Measurements from ENCODE around the gene AP1G1. TPM values are rescaled to one million over a fixed set of nuclear protein-coding genes. Genes with fewer than 3 reads are reported as not detected.
A peak's percentile ranks its signal among the peaks of the same experiment; 100 is the strongest.

AP1G1 gene
- 98.3 and 99.5 TPM in 2 replicates for total RNA-seq

GRCh38 chr16:71808593-71809459 lies at the start of gene AP1G1:
Gene AP1G1 (minus strand): TSS chr16:71808834. CDS start chr16:71789479, 19,355 bp downstream.
- DNase-seq: peak; percentile 97
- H3K9me3 Mint-ChIP-seq: no peaks in the 10 kb centered on the region
- H3K27ac Mint-ChIP-seq: peak within 1 kb of the TSS; percentile 100
- intact Hi-C loops (cut with micrococcal nuclease): loop anchor here (1.0 to 10.0 kb wide), 10 partner anchors 9 to 283 kb away; partner anchors contain the start of genes DHODH, DHX38, IST1 and TXNL4B
- peaks cover 20% of the 10 kb centered on the region for H3K4me1 Mint-ChIP-seq
- H3K36me3 Mint-ChIP-seq (ENCODE audit: low read depth): peaks cover 13% of the 10 kb centered on the region
- no peaks in the 10 kb centered on the region for H3K27me3 Mint-ChIP-seq
- H3K4me3 Mint-ChIP-seq: peak within 1 kb of the TSS; percentile 94

GRCh38 chr16:71855937-71856662 lies 47.5 kb upstream of the AP1G1 start:
- no peaks in the 10 kb centered on the region for H3K9me3 Mint-ChIP-seq
- no peak for DNase-seq
- no peak overlapping the region for H3K4me3 Mint-ChIP-seq
- peaks cover 38% of the 10 kb centered on the region for H3K36me3 Mint-ChIP-seq (ENCODE audit: low read depth)
- H3K27me3 Mint-ChIP-seq: no peaks in the 10 kb centered on the region
- intact Hi-C loops (cut with micrococcal nuclease): no loop called here
- peaks cover 38% of the 10 kb centered on the region for H3K4me1 Mint-ChIP-seq
- peak overlapping the region; percentile 39 for H3K27ac Mint-ChIP-seq

- Mint-ChIP-seq H3K27me3 (no peaks in the 10 kb centered on the region), H3K36me3 (ENCODE audit: low read depth) (peaks cover 50% of the 10 kb centered on the region), H3K4me1 (peaks cover 41% of the 10 kb centered on the region), H3K4me3 (no peak overlapping the region), H3K27ac (no peak overlapping the region), H3K9me3 (no peaks in the 10 kb centered on the region)
- intact Hi-C loops (cut with micrococcal nuclease): no loop called here
- no peak for DNase-seq
Observed at GRCh38 chr16:71854369-71854948, 45.8 kb upstream of the AP1G1 start.

GRCh38 chr16:71853413-71853812 lies 44.8 kb upstream of the AP1G1 start:
- intact Hi-C loops (cut with micrococcal nuclease): no loop called here
- DNase-seq: no peak
- peaks cover 51% of the 10 kb centered on the region for H3K36me3 Mint-ChIP-seq (ENCODE audit: low read depth)
- H3K4me3 Mint-ChIP-seq: no peak overlapping the region
- H3K27ac Mint-ChIP-seq: peak overlapping the region; percentile 45
- H3K9me3 Mint-ChIP-seq: no peaks in the 10 kb centered on the region
- no peaks in the 10 kb centered on the region for H3K27me3 Mint-ChIP-seq
- peaks cover 46% of the 10 kb centered on the region for H3K4me1 Mint-ChIP-seq

- H3K27ac Mint-ChIP-seq: no peak overlapping the region
- peaks cover 56% of the 10 kb centered on the region for H3K36me3 Mint-ChIP-seq (ENCODE audit: low read depth)
- no peak overlapping the region for H3K4me3 Mint-ChIP-seq
- intact Hi-C loops (cut with micrococcal nuclease): no loop called here
- H3K9me3 Mint-ChIP-seq: no peaks in the 10 kb centered on the region
- H3K27me3 Mint-ChIP-seq: no peaks in the 10 kb centered on the region
- DNase-seq: no peak
- H3K4me1 Mint-ChIP-seq: peaks cover 55% of the 10 kb centered on the region
Observed at GRCh38 chr16:71852561-71852960, 43.9 kb upstream of the AP1G1 start.

- intact Hi-C loops (cut with micrococcal nuclease): no loop called here
- H3K4me1 Mint-ChIP-seq: peaks cover 59% of the 10 kb centered on the region
- no peak overlapping the region for H3K27ac Mint-ChIP-seq
- H3K9me3 Mint-ChIP-seq: no peaks in the 10 kb centered on the region
- peaks cover 56% of the 10 kb centered on the region for H3K36me3 Mint-ChIP-seq (ENCODE audit: low read depth)
- DNase-seq: no peak
- no peaks in the 10 kb centered on the region for H3K27me3 Mint-ChIP-seq
- H3K4me3 Mint-ChIP-seq: no peak overlapping the region
Observed at GRCh38 chr16:71852158-71852557, 43.5 kb upstream of the AP1G1 start.

- intact Hi-C loops (cut with micrococcal nuclease): no loop called here
- Mint-ChIP-seq H3K27ac (no peak overlapping the region), H3K4me1 (peaks cover 63% of the 10 kb centered on the region), H3K4me3 (no peak overlapping the region), H3K27me3 (no peaks in the 10 kb centered on the region), H3K36me3 (ENCODE audit: low read depth) (peaks cover 56% of the 10 kb centered on the region), H3K9me3 (no peaks in the 10 kb centered on the region)
- no peak for DNase-seq
Observed at GRCh38 chr16:71851746-71852145, 43.1 kb upstream of the AP1G1 start.

- Mint-ChIP-seq H3K4me1 (peaks cover 52% of the 10 kb centered on the region), H3K4me3 (peak overlapping the region; percentile 20)
Observed at GRCh38 chr16:71848622-71849021, 40.0 kb upstream of the AP1G1 start.

GRCh38 chr16:71847096-71847495 lies 38.5 kb upstream of the AP1G1 start:
- Mint-ChIP-seq H3K27me3 (no peaks in the 10 kb centered on the region), H3K36me3 (ENCODE audit: low read depth) (peaks cover 41% of the 10 kb centered on the region), H3K4me1 (peaks cover 50% of the 10 kb centered on the region), H3K4me3 (peak overlapping the region; percentile 96), H3K27ac (peak overlapping the region; percentile 69), H3K9me3 (no peaks in the 10 kb centered on the region)
- intact Hi-C loops (cut with micrococcal nuclease): no loop called here
- DNase-seq: no peak

More at GRCh38 chr16:71848622-71849021, 40.0 kb upstream of the AP1G1 start:
- peaks cover 46% of the 10 kb centered on the region for H3K36me3 Mint-ChIP-seq (ENCODE audit: low read depth)
- intact Hi-C loops (cut with micrococcal nuclease): no loop called here
- no peaks in the 10 kb centered on the region for H3K9me3 Mint-ChIP-seq
- DNase-seq: no peak
- no peaks in the 10 kb centered on the region for H3K27me3 Mint-ChIP-seq
- H3K27ac Mint-ChIP-seq: peak overlapping the region; percentile 49

- DNase-seq: peak; percentile 81
- Mint-ChIP-seq H3K4me3 (peak overlapping the region; percentile 96), H3K36me3 (ENCODE audit: low read depth) (peaks cover 34% of the 10 kb centered on the region), H3K4me1 (peaks cover 46% of the 10 kb centered on the region), H3K27me3 (no peaks in the 10 kb centered on the region), H3K27ac (peak overlapping the region; percentile 97), H3K9me3 (no peaks in the 10 kb centered on the region)
- intact Hi-C loops (cut with micrococcal nuclease): loop anchor here (1.0 kb wide), 1 partner anchor 35 kb away; no protein-coding TSS in a partner anchor
Observed at GRCh38 chr16:71846431-71846830, 37.8 kb upstream of the AP1G1 start.

- H3K27ac Mint-ChIP-seq: peak within 1 kb of the TSS; percentile 97
- peaks cover 45% of the 10 kb centered on the region for H3K4me1 Mint-ChIP-seq
- peak; percentile 99 for DNase-seq
- H3K9me3 Mint-ChIP-seq: no peaks in the 10 kb centered on the region
- intact Hi-C loops (cut with micrococcal nuclease): loop anchor here (1.0 kb wide), 3 partner anchors 35 to 162 kb away; partner anchors contain the start of genes DHODH and IST1
- H3K4me3 Mint-ChIP-seq: peak within 1 kb of the TSS; percentile 96
- no peaks in the 10 kb centered on the region for H3K27me3 Mint-ChIP-seq
- peaks cover 30% of the 10 kb centered on the region for H3K36me3 Mint-ChIP-seq (ENCODE audit: low read depth)
Observed at GRCh38 chr16:71845639-71846430, 37.2 kb upstream of the AP1G1 start, which contains the start of gene ATXN1L. Gene ATXN1L (plus strand): TSS chr16:71845976. CDS start chr16:71849741, 3,765 bp downstream.

- no peak for DNase-seq
- Mint-ChIP-seq H3K36me3 (ENCODE audit: low read depth) (peaks cover 13% of the 10 kb centered on the region), H3K9me3 (no peaks in the 10 kb centered on the region), H3K27me3 (no peaks in the 10 kb centered on the region), H3K4me3 (no peak overlapping the region), H3K27ac (peak overlapping the region; percentile 54), H3K4me1 (peaks cover 40% of the 10 kb centered on the region)
- intact Hi-C loops (cut with micrococcal nuclease): loop anchor here (2.0 kb wide), 1 partner anchor 27 kb away; no protein-coding TSS in a partner anchor
Observed at GRCh38 chr16:71843572-71843971, 34.9 kb upstream of the AP1G1 start.

GRCh38 chr16:71840052-71840451 lies 31.4 kb upstream of the AP1G1 start:
- DNase-seq: no peak
- H3K4me3 Mint-ChIP-seq: no peak overlapping the region
- peaks cover 15% of the 10 kb centered on the region for H3K4me1 Mint-ChIP-seq
- no peaks in the 10 kb centered on the region for H3K27me3 Mint-ChIP-seq
- intact Hi-C loops (cut with micrococcal nuclease): no loop called here
- H3K9me3 Mint-ChIP-seq: no peaks in the 10 kb centered on the region
- peaks cover 2% of the 10 kb centered on the region for H3K36me3 Mint-ChIP-seq (ENCODE audit: low read depth)
- H3K27ac Mint-ChIP-seq: no peak overlapping the region
